C4-2B (cell line): ENCODE measurements around the gene CDX1.

Experiments used
- CTCF ChIP-seq: fragments of 450-650 bp; conservative IDR thresholded peaks from 2 replicates; pipeline ENCODE4 v1.5.1; 2017; ENCODE audit warnings: mild to moderate bottlenecking
- ZFX ChIP-seq: fragments of 450-650 bp; IDR thresholded peaks from 2 replicates; pipeline ENCODE4 v1.6.1; 2017

GRCh38 chr5:150156027-150156368, 10.6 kb upstream of the CDX1 start:
- TF ChIP-seq CTCF, result no peak
- no peak for TF ChIP-seq ZFX
